K562 (cell line): Measurements from ENCODE around the gene EN2. TPM values are rescaled to one million over a fixed set of nuclear protein-coding genes. Genes with fewer than 3 reads are reported as not detected.

Source experiments
- ATAC-seq: fragments of 200-7000 bp; cut with Tn5 transposase; 3 replicates; pipeline ENCODE4 v1.9.1; 2020; ENCODE audit warnings: moderate library complexity
- BruUV-seq: library from RNA; stranded (reverse); fragments of 400-500 nt; replicated peaks from 2 replicates; lab custom pipeline; 2021; lab: Mats Ljungman, UMichigan
- CTCF ChIA-PET: fragments of 300-600 bp; formaldehyde crosslinking; extraction: SDS; loops from one replicate; lab custom pipeline; 2021; ENCODE audit warnings: low intra/inter-chr PET ratio; lab: Yijun Ruan, JAX
- POLR2A ChIA-PET: fragments of 300-600, 350-650 bp; sonication (Branson Sonifier 250); formaldehyde crosslinking; extraction: SDS; loops from one replicate; lab custom pipeline; 2021; ENCODE audit warnings: antibody characterized with exemption, inconsistent platforms; lab: Yijun Ruan, JAX
- DNase-seq, 4 experiments: peaks; one replicate each; pipeline versions ENCODE4 v3.0.0 to v3.0.0-alpha.2; 2011 to 2018; ENCODE audit warnings: low spot score in 3 of 4, mixed read lengths in 3 of 4; ENCODE audit errors: extremely low read depth in 1 of 4
- FAIRE-seq: peaks from 2 replicates; lab custom pipeline; 2011; peaks lifted over from hg19 to GRCh38; lab: Jason Lieb, UNC
- H2AFZ ChIP-seq: 2 replicates; pipeline ENCODE4 v1.6.0; 2011; ENCODE audit warnings: low read depth, low read length, control low read depth, inconsistent platforms
- H3K27ac ChIP-seq: fragments of 200-600 bp; 3 replicates; pipeline ENCODE4 v1.8.0; 2011; ENCODE audit warnings: low read depth, mild to moderate bottlenecking, control low read depth, inconsistent platforms, low read length, moderate library complexity, mixed read lengths; ENCODE audit errors: extremely low read depth
- H3K27me3 ChIP-seq, 2 experiments: fragments of 300-600 bp in 1 of 2; 2 replicates in 1 of 2; 3 replicates in 1 of 2; pipeline versions ENCODE4 v1.6.0 to v1.8.0; 2011; ENCODE audit warnings: inconsistent platforms in 2 of 2, low read length in 2 of 2, mild to moderate bottlenecking in 1 of 2, mixed read lengths in 1 of 2, moderate library complexity in 1 of 2; ENCODE audit not compliant: control insufficient read depth in 2 of 2, insufficient read depth in 2 of 2
- H3K36me3 ChIP-seq: fragments of 300-600 bp; 3 replicates; pipeline ENCODE4 v1.8.0; 2011; ENCODE audit warnings: mild to moderate bottlenecking, low read length, inconsistent platforms; ENCODE audit not compliant: control insufficient read depth, insufficient read depth
- H3K4me1 ChIP-seq, 2 experiments: fragments of 200-600 bp in 1 of 2; replicated peaks in 1 of 2; 2 replicates in 1 of 2; 3 replicates in 1 of 2; pipeline versions ENCODE4 v1.5.1 to v1.8.0; 2011; ENCODE audit warnings: inconsistent platforms in 2 of 2, low read length in 2 of 2, mild to moderate bottlenecking in 1 of 2, mixed read lengths in 1 of 2, moderate library complexity in 1 of 2; ENCODE audit not compliant: control insufficient read depth in 2 of 2, insufficient read depth in 2 of 2
- H3K4me2 ChIP-seq: 2 replicates; pipeline ENCODE4 v1.6.1; 2011; ENCODE audit warnings: low read length, control low read depth, inconsistent platforms, mixed read lengths; ENCODE audit not compliant: insufficient read depth
- H3K4me3 ChIP-seq: fragments of 200-600 bp; sonication (generic), shearing (Covaris generic); 2 replicates; pipeline ENCODE4 v1.5.1; 2016; ENCODE audit warnings: control low read depth, inconsistent platforms
- H3K79me2 ChIP-seq: fragments of 200-600 bp; 3 replicates; pipeline ENCODE4 v1.8.0; 2011; ENCODE audit warnings: low read length, inconsistent platforms; ENCODE audit not compliant: control insufficient read depth, insufficient read depth
- H3K9ac ChIP-seq, 2 experiments: 2 replicates each; pipeline versions ENCODE4 v1.6.0 to v1.6.1; 2011; ENCODE audit warnings: low read depth in 2 of 2, low read length in 2 of 2, control low read depth in 1 of 2, inconsistent platforms in 1 of 2, mild to moderate bottlenecking in 1 of 2, mixed read lengths in 1 of 2; ENCODE audit not compliant: insufficient read depth in 1 of 2
- H3K9me1 ChIP-seq: one replicate; pipeline ENCODE4 v1.6.0; 2011; ENCODE audit warnings: inconsistent platforms, mild to moderate bottlenecking, low read length, moderate library complexity; ENCODE audit not compliant: control insufficient read depth, insufficient read depth
- H3K9me3 ChIP-seq: replicated peaks from 2 replicates; pipeline ENCODE4 v1.5.1; 2011; ENCODE audit warnings: low read depth, low read length, inconsistent platforms; ENCODE audit not compliant: control insufficient read depth, insufficient read depth
- H4K20me1 ChIP-seq: replicated peaks from 2 replicates; pipeline ENCODE4 v1.6.1; 2011; ENCODE audit warnings: low read length, inconsistent platforms, mixed read lengths; ENCODE audit not compliant: control insufficient read depth, insufficient read depth
- MCM3 ChIP-seq: fragments of 450-650 bp; IDR thresholded peaks from 2 replicates; pipeline ENCODE4 v1.6.1; 2016
- MCM5 ChIP-seq: fragments of 450-650 bp; IDR thresholded peaks from 2 replicates; pipeline ENCODE4 v1.6.1; 2016; ENCODE audit warnings: low read depth
- PCBP2 ChIP-seq: fragments of 200-400 bp; formaldehyde crosslinking; IDR thresholded peaks from 2 replicates; pipeline ENCODE4 v1.6.1; 2018; ENCODE audit warnings: low read length, low read depth, mild to moderate bottlenecking, moderate library complexity; ENCODE audit not compliant: poor library complexity, severe bottlenecking
- RBM39 ChIP-seq: fragments of 200-400 bp; formaldehyde crosslinking; optimal IDR thresholded peaks from 2 replicates; pipeline ENCODE3; 2018; ENCODE audit warnings: low read depth, low read length
- ZBTB40 ChIP-seq, 2 experiments: fragments of 450-650 bp in 1 of 2; sonication (generic) in 1 of 2; formaldehyde crosslinking in 1 of 2; IDR thresholded peaks; 2 replicates each; pipeline versions ENCODE4 v1.7.1 to v1.9.0; 2016 to 2022; ENCODE audit warnings: inconsistent platforms in 1 of 2, mild to moderate bottlenecking in 1 of 2, missing genetic modification reagents in 1 of 2
- WGBS: fragments of 100-300 bp; shearing (Covaris generic); methylation state at CpG from one replicate; pipeline ENCODE4 v1.1.6; 2016; ENCODE audit warnings: low coverage, mixed read lengths; ENCODE audit not compliant: insufficient coverage; ENCODE audit errors: missing lambda C conversion rate; 5-methylcytosine and 5-hydroxymethylcytosine counted together
- in situ Hi-C: fragments of 300-500 bp; cut with MboI; formaldehyde crosslinking; loops from 4 replicates; pipeline ENCODE4 v1.15.0; 2018; ENCODE audit warnings: inconsistent platforms, mixed read lengths
- intact Hi-C: fragments of 100-400 bp; cut with micrococcal nuclease; formaldehyde crosslinking; loops from 2 replicates; pipeline ENCODE4 v1.14.2; 2022
- polyA plus RNA-seq, 8 experiments: library from polyadenylated mRNA; depleted of rRNA in 4 of 8; stranded (reverse) in 5 of 8; unstranded in 3 of 8; fragments of >200 nt; fragmentation: Nextera tagmentation in 2 of 8; fragmentation: Illumina TruSeq in 1 of 8; extraction: Ambion mirVana in 2 of 8; extraction: Trizol in 1 of 8; gene quantifications; 2 replicates each; pipeline versions ENCODE4 v1.2.1 to v1.2.3, GENCODE V29; 2011 to 2014; ENCODE audit warnings: inconsistent platforms in 1 of 8, missing spikeins in 1 of 8
- total RNA-seq, 7 experiments: library from RNA; depleted of rRNA in 6 of 7; stranded (reverse); fragments of >200 nt in 6 of 7; fragmentation: Illumina TruSeq in 2 of 7; extraction: Trizol in 2 of 7; gene quantifications; 2 replicates each; pipeline versions ENCODE4 v1.2.1 to v1.2.3, GENCODE V29; 2011 to 2021; ENCODE audit warnings: low replicate concordance in 1 of 7

EN2 gene
- total and polyA plus RNA-seq, 9 of the 15 experiments (the other 6 are each of a cell fraction or from before 2014, with no cell fraction given), result 0.04 TPM; not detected in 7

- H2AFZ ChIP-seq, result no peak overlapping the region
- CTCF ChIA-PET, result no interaction called here
- no peak overlapping the region for H3K27ac ChIP-seq
- BruUV-seq, result no TSS peak
- peaks cover 0 to 23% of the 10 kb centered on the region in 2 experiments; a peak in 1 of 5 replicates for H3K4me1 ChIP-seq
- no peak overlapping the region for H3K9ac ChIP-seq
- TF ChIP-seq MCM3 (peak; percentile 27; the same call in 1 of the 2 replicates), RBM39 (no peak)
- H3K9me3 ChIP-seq, result no peaks in the 10 kb centered on the region
- POLR2A ChIA-PET, result interaction anchor here (0.7 kb wide), 1 partner anchor 266 kb away, joined by 3 read pairs; no protein-coding TSS in a partner anchor
- H3K79me2 ChIP-seq, result no peaks in the 10 kb centered on the region
- intact Hi-C loops, result no loop called here
- in situ Hi-C loops, result no loop called here
- FAIRE-seq, result no peak
- no peak overlapping the region for H3K4me2 ChIP-seq
- peaks cover 58 to 77% of the 10 kb centered on the region in 2 experiments for H3K27me3 ChIP-seq
- no peaks in the 10 kb centered on the region for H3K9me1 ChIP-seq
- H3K36me3 ChIP-seq, result no peaks in the 10 kb centered on the region
- no peak overlapping the region for H3K4me3 ChIP-seq
- no peak for DNase-seq
- ATAC-seq, result peak; percentile 9; the same call in 2 of the 3 replicates
- WGBS, result 15% methylated on average over 12 of the region's 15 CpGs
- H4K20me1 ChIP-seq, result no peaks in the 10 kb centered on the region; the same call in 1 of the 2 replicates
Measured at GRCh38 chr7:155463114-155463811, 5.3 kb downstream of the EN2 start.

GRCh38 chr7:155464183-155464582 lies 6.3 kb downstream of the EN2 start:
- no peaks in the 10 kb centered on the region for H3K9me3 ChIP-seq
- H3K9ac ChIP-seq, result no peak overlapping the region; a peak in 1 of 4 replicates
- H3K27ac ChIP-seq, result no peak overlapping the region
- H3K4me2 ChIP-seq, result no peak overlapping the region
- CTCF ChIA-PET, result no interaction called here
- H3K27me3 ChIP-seq, result peaks cover 66 to 83% of the 10 kb centered on the region in 2 experiments
- POLR2A ChIA-PET, result no interaction called here
- H3K4me3 ChIP-seq, result no peak overlapping the region
- H3K4me1 ChIP-seq, result peaks cover 0 to 26% of the 10 kb centered on the region in 2 experiments; a peak in 1 of 5 replicates
- ATAC-seq, result peak; percentile 70
- no TSS peak for BruUV-seq
- H3K9me1 ChIP-seq, result no peaks in the 10 kb centered on the region
- no peak overlapping the region for H2AFZ ChIP-seq
- H4K20me1 ChIP-seq, result no peaks in the 10 kb centered on the region; the same call in 1 of the 2 replicates
- 0% methylated on average over 6 of the region's 6 CpGs for WGBS
- no peaks in the 10 kb centered on the region for H3K36me3 ChIP-seq
- in situ Hi-C loops (no loop called here), intact Hi-C loops (no loop called here)
- H3K79me2 ChIP-seq, result no peaks in the 10 kb centered on the region
- peak; percentile 72 for FAIRE-seq
- DNase-seq, result peak in 1 of 4 experiments; percentile 42
- TF ChIP-seq PCBP2, result no peak
- TF ChIP-seq MCM5, result no peak
- TF ChIP-seq ZBTB40 (IDR thresholded peaks at IDR 0.05), result no peak
- no peak for TF ChIP-seq ZBTB40 (CRISPR knock-in tag; IDR thresholded peaks at IDR 0.05)
